Fibroblast of lung (primary cell): ENCODE data around the gene MARK3.

Source experiments
- CTCF ChIP-seq, 2 donors: IDR thresholded peaks in 1 of 2; conservative IDR thresholded peaks in 1 of 2; 1 replicate in 1 of 2; 2 replicates in 1 of 2; pipeline ENCODE4 v1.5.1; 2011 to 2012; ENCODE audit warnings: low read length in 2 of 2, control low read depth in 1 of 2, inconsistent platforms in 1 of 2, low read depth in 1 of 2, mild to moderate bottlenecking in 1 of 2
- EZH2 ChIP-seq: IDR thresholded peaks from 2 replicates; pipeline ENCODE4 v1.5.1; 2012; ENCODE audit warnings: low read length, control low read depth, mild to moderate bottlenecking; ENCODE audit errors: missing control alignments

- TF ChIP-seq CTCF (conservative IDR thresholded peaks at IDR 0.05 in 1 of 2, IDR thresholded peaks at IDR 0.05 in 1 of 2; ENCODE audit: low read depth in 1 of 2, low read length in 2 of 2) = no peak
- TF ChIP-seq EZH2 = no peak
Measured at GRCh38 chr14:103524002-103524935, 139.1 kb downstream of the MARK3 start.
